Activated CD8-positive, alpha-beta T cell treated with anti-CD3 and anti-CD28 coated beads, Interleukin-2, amount 10 ng/mL, durations not matched to agents 7 days and 5 days (primary cell): Measurements from ENCODE around the gene CRTC1. TPM values are rescaled to one million over a fixed set of nuclear protein-coding genes. Genes with fewer than 3 reads are reported as not detected.
A peak's percentile ranks its signal among the peaks of the same experiment; 100 is the strongest.

Experiments
- ATAC-seq: fragments of 150-1000 bp; cut with Tn5 transposase; one replicate; pipeline ENCODE4 v1.10.0; 2021; ENCODE audit warnings: moderate library complexity
- CTCF ChIA-PET: fragments of 350-600 bp; sonication (Branson Sonifier 250); formaldehyde crosslinking; loops from one replicate; lab custom pipeline; 2021; ENCODE audit warnings: antibody characterized with exemption; lab: Charles Lee
- POLR2A ChIA-PET: fragments of 350-600 bp; sonication (Branson Sonifier 250); formaldehyde crosslinking; loops from one replicate; lab custom pipeline; 2021; ENCODE audit warnings: antibody characterized with exemption; lab: Charles Lee
- DNase-seq: peaks from one replicate; pipeline ENCODE4 v3.0.0-alpha.2; 2020
- H3K27ac Mint-ChIP-seq: one replicate; pipeline ENCODE4 v1.8.0; 2021; ENCODE audit warnings: mild to moderate bottlenecking, mixed read lengths
- H3K27me3 Mint-ChIP-seq: one replicate; pipeline ENCODE4 v1.8.0; 2021; ENCODE audit warnings: low read depth, mixed read lengths
- H3K36me3 Mint-ChIP-seq: one replicate; pipeline ENCODE4 v1.8.0; 2021; ENCODE audit warnings: low read depth, mixed read lengths
- H3K4me1 Mint-ChIP-seq: one replicate; pipeline ENCODE4 v1.8.0; 2021; ENCODE audit warnings: low read depth, mixed read lengths
- H3K4me3 Mint-ChIP-seq: one replicate; pipeline ENCODE4 v1.8.0; 2021; ENCODE audit warnings: mild to moderate bottlenecking, mixed read lengths
- H3K9me3 Mint-ChIP-seq: one replicate; pipeline ENCODE4 v1.8.0; 2022; ENCODE audit warnings: mixed read lengths; ENCODE audit not compliant: insufficient read depth
- total RNA-seq, 2 experiments: library from RNA; stranded (reverse); gene quantifications; one replicate each; pipeline ENCODE4 v1.2.3, GENCODE V29; 2021

Gene CRTC1
- total RNA-seq, 2 experiments from 2014 or later = 7.0 to 8.0 TPM

- ChIA-PET POLR2A (no interaction called here), CTCF (no interaction called here)
- Mint-ChIP-seq H3K4me1 (peaks cover 3% of the 10 kb centered on the region), H3K36me3 (no peaks in the 10 kb centered on the region), H3K27me3 (no peaks in the 10 kb centered on the region), H3K27ac (no peak overlapping the region), H3K9me3 (no peaks in the 10 kb centered on the region), H3K4me3 (no peak overlapping the region)
- ATAC-seq = no peak
- DNase-seq = no peak
These were observed 27.0 kb upstream of the CRTC1 start for GRCh38 chr19:18656337-18657086.

GRCh38 chr19:18657590-18658365 lies 25.7 kb upstream of the CRTC1 start:
- peaks cover 3% of the 10 kb centered on the region for H3K4me1 Mint-ChIP-seq
- ChIA-PET POLR2A (no interaction called here), CTCF (no interaction called here)
- no peaks in the 10 kb centered on the region for H3K36me3 Mint-ChIP-seq
- no peak overlapping the region for H3K27ac Mint-ChIP-seq
- no peaks in the 10 kb centered on the region for H3K9me3 Mint-ChIP-seq
- ATAC-seq (no peak), DNase-seq (no peak)
- no peak overlapping the region for H3K4me3 Mint-ChIP-seq
- no peaks in the 10 kb centered on the region for H3K27me3 Mint-ChIP-seq

GRCh38 chr19:18658366-18658855 lies 25.1 kb upstream of the CRTC1 start:
- POLR2A ChIA-PET = no interaction called here
- peaks cover 7% of the 10 kb centered on the region for H3K4me1 Mint-ChIP-seq
- no peak overlapping the region for H3K4me3 Mint-ChIP-seq

DNA sequence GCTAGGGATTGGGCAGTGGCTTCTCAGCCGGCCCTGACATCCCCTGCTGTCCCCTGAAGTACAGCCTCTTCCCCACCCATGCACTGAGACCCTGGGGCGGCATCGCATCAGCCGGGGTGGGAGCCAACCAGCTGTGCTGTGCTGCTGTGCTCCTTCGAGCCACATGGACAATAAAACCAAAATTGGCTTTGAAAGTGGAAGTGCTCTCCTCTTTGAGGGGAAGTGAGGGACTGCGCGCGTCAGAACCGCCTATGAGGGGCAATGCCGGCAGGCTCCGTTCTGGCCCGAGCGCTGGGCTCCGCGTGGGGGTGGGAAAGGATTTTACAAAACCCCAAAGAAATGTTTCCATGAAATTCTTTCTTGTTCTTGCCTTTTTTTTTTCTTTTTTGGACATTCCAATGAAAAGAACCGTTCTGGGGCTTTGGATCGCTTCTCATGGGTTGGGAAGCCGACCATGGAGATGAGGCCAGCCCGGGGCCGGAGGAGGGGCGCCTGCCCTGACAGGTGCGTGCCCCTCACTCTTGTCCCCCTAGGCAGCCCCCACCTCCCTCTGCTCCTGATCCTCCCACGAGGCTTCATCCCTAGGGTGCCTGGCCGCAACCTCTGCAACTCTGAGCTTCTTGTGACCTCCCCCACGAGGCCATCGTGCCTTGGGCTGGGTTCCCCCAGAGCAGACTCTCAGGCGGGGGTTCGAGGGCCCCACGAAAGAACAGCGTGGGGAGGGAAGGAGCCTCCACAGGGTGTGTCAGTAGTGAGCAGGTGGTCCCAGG lies 24.0 kb upstream of the CRTC1 start:
- ChIA-PET CTCF (no interaction called here), POLR2A (no interaction called here)
- Mint-ChIP-seq H3K36me3 (no peaks in the 10 kb centered on the region), H3K4me3 (no peak overlapping the region), H3K27me3 (no peaks in the 10 kb centered on the region), H3K9me3 (no peaks in the 10 kb centered on the region), H3K4me1 (peaks cover 17% of the 10 kb centered on the region), H3K27ac (no peak overlapping the region)
- DNase-seq (no peak), ATAC-seq (no peak)

More at GRCh38 chr19:18658366-18658855, 25.1 kb upstream of the CRTC1 start:
- ATAC-seq = no peak
- Mint-ChIP-seq H3K27ac (no peak overlapping the region), H3K9me3 (no peaks in the 10 kb centered on the region), H3K36me3 (no peaks in the 10 kb centered on the region), H3K27me3 (no peaks in the 10 kb centered on the region)
- CTCF ChIA-PET = no interaction called here
- DNase-seq = no peak

GRCh38 chr19:18660051-18660910 lies 23.2 kb upstream of the CRTC1 start:
- no peak for DNase-seq
- no peak overlapping the region for H3K27ac Mint-ChIP-seq
- H3K4me1 Mint-ChIP-seq = peaks cover 17% of the 10 kb centered on the region
- H3K36me3 Mint-ChIP-seq = no peaks in the 10 kb centered on the region
- no peaks in the 10 kb centered on the region for H3K27me3 Mint-ChIP-seq
- ChIA-PET CTCF (no interaction called here), POLR2A (no interaction called here)
- H3K4me3 Mint-ChIP-seq = no peak overlapping the region
- no peaks in the 10 kb centered on the region for H3K9me3 Mint-ChIP-seq
- no peak for ATAC-seq

DNA sequence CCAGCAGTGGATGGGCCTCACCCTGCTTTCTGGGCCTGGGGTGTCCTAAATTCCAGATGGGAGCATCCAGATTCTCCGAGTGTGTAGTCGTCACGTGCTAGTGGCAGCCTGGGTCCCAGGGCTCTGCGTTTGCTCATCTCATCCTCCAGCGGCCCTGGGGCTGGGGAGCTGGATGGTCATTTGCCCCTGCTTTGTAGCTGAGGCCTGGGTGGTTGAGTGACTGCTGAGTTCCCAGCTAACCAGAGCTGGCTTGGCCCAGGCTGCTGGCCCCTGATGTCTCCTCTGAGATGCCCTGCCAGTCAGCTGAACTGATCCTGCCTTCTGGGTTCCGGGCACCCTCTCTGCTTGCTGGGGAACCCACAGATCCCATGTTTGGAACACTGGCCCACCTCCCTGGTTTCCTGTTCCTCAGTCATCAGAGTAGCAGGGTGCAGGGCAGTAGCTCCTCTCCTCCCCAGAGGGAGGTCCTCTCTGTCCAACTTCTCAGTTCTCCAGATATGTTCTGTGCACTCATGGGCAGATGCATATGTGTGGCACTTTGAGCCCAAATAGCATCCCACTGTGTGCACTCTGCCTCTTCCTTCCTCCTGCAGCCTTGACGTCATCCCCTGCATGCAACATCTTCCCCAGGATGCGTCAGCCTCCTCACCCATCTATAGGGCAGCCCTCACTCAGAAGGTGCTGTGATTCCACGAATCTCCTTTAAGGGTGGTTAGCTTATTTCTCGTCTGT lies 22.4 kb upstream of the CRTC1 start:
- H3K27ac Mint-ChIP-seq = no peak overlapping the region
- no peaks in the 10 kb centered on the region for H3K27me3 Mint-ChIP-seq
- POLR2A ChIA-PET = no interaction called here
- H3K4me1 Mint-ChIP-seq = peaks cover 17% of the 10 kb centered on the region
- CTCF ChIA-PET = no interaction called here
- ATAC-seq (no peak), DNase-seq (no peak)
- no peaks in the 10 kb centered on the region for H3K9me3 Mint-ChIP-seq
- no peaks in the 10 kb centered on the region for H3K36me3 Mint-ChIP-seq
- H3K4me3 Mint-ChIP-seq = no peak overlapping the region

- H3K4me1 Mint-ChIP-seq = peaks cover 17% of the 10 kb centered on the region
- no peaks in the 10 kb centered on the region for H3K9me3 Mint-ChIP-seq
- no peak for ATAC-seq
- peaks cover 5% of the 10 kb centered on the region for H3K36me3 Mint-ChIP-seq
- CTCF ChIA-PET = no interaction called here
- H3K4me3 Mint-ChIP-seq = no peak overlapping the region
- H3K27me3 Mint-ChIP-seq = no peaks in the 10 kb centered on the region
- no peak for DNase-seq
- POLR2A ChIA-PET = no interaction called here
- no peak overlapping the region for H3K27ac Mint-ChIP-seq
These were observed 20.3 kb upstream of the CRTC1 start for GRCh38 chr19:18662972-18663732.

GRCh38 chr19:18663940-18664530 lies 19.4 kb upstream of the CRTC1 start:
- ChIA-PET POLR2A (interaction anchor here (0.7 kb wide), 1 partner anchor 52 kb away, joined by 3 read pairs; no protein-coding TSS in a partner anchor), CTCF (no interaction called here)
- Mint-ChIP-seq H3K4me1 (peaks cover 17% of the 10 kb centered on the region), H3K36me3 (peaks cover 5% of the 10 kb centered on the region), H3K9me3 (no peaks in the 10 kb centered on the region), H3K27ac (peak overlapping the region; percentile 72), H3K4me3 (no peak overlapping the region), H3K27me3 (no peaks in the 10 kb centered on the region)
- DNase-seq (peak; percentile 46), ATAC-seq (peak; percentile 66)

GRCh38 chr19:18665771-18666202 lies 17.7 kb upstream of the CRTC1 start:
- Mint-ChIP-seq H3K27me3 (no peaks in the 10 kb centered on the region), H3K4me3 (no peak overlapping the region), H3K9me3 (no peaks in the 10 kb centered on the region), H3K36me3 (peaks cover 12% of the 10 kb centered on the region), H3K27ac (no peak overlapping the region), H3K4me1 (peaks cover 17% of the 10 kb centered on the region)
- DNase-seq = no peak
- ChIA-PET POLR2A (no interaction called here), CTCF (no interaction called here)
- ATAC-seq = no peak

DNA sequence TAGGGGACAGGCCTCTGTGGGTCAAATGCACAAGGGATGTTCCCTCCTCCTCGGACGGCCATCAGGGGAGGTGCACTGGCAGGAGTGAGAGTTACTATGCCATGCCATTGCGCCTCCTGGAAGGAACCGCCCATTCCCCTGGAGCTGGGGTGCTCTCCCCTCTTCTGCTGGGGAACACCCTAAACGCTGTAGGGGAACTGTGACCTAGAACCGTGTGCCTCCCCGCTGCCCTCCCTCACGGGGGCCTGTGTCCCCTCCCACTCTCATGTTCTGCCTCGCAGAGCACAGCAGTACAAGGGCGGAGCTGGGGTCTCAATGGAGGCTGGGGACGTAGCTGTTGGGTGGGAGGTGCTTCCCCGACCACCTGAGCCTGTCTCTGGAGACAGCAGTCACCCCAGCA lies 17.2 kb upstream of the CRTC1 start:
- POLR2A ChIA-PET = no interaction called here
- no peaks in the 10 kb centered on the region for H3K27me3 Mint-ChIP-seq
- H3K4me1 Mint-ChIP-seq = peaks cover 15% of the 10 kb centered on the region
- H3K27ac Mint-ChIP-seq = no peak overlapping the region
- peaks cover 12% of the 10 kb centered on the region for H3K36me3 Mint-ChIP-seq
- no peaks in the 10 kb centered on the region for H3K9me3 Mint-ChIP-seq
- CTCF ChIA-PET = no interaction called here
- no peak overlapping the region for H3K4me3 Mint-ChIP-seq
- ATAC-seq (no peak), DNase-seq (no peak)
